GM23338 (cell line): ENCODE data around the gene HELZ. TPM values are rescaled to one million over a fixed set of nuclear protein-coding genes. Genes with fewer than 3 reads are reported as not detected.

ENCODE experiments used
- ATAC-seq: fragments of 200-7000 bp; cut with Tn5 transposase; 3 replicates; pipeline ENCODE4 v1.9.1; 2020
- DNase-seq: peaks from one replicate; pipeline ENCODE4 v3.0.0-alpha.2; 2015; ENCODE audit warnings: low spot score
- H2AFZ ChIP-seq: fragments of 200-600 bp; sonication (generic); 2 replicates; pipeline ENCODE4 v1.8.0; 2016; ENCODE audit warnings: antibody characterized with exemption, mild to moderate bottlenecking, moderate library complexity
- H3F3A ChIP-seq: fragments of 200-600 bp; sonication (generic); replicated peaks from 2 replicates; pipeline ENCODE4 v1.8.0; 2017; ENCODE audit warnings: antibody characterized with exemption, mixed run types, low read depth
- H3K27ac ChIP-seq: fragments of 200-600 bp; sonication (generic); 2 replicates; pipeline ENCODE4 v1.6.1; 2016; ENCODE audit warnings: low read depth
- H3K27me3 ChIP-seq: fragments of 200-600 bp; sonication (generic); 2 replicates; pipeline ENCODE4 v1.8.0; 2016; ENCODE audit warnings: mild to moderate bottlenecking, mixed run types, moderate library complexity; ENCODE audit not compliant: insufficient read depth
- H3K36me3 ChIP-seq: fragments of 200-600 bp; sonication (generic); 2 replicates; pipeline ENCODE4 v1.8.0; 2016; ENCODE audit warnings: mild to moderate bottlenecking; ENCODE audit not compliant: insufficient read depth
- H3K4me1 ChIP-seq: fragments of 200-600 bp; sonication (generic); 2 replicates; pipeline ENCODE4 v1.8.0; 2016; ENCODE audit warnings: mild to moderate bottlenecking, moderate library complexity; ENCODE audit not compliant: insufficient read depth
- H3K4me2 ChIP-seq: fragments of 200-600 bp; sonication (generic); 2 replicates; pipeline ENCODE4 v1.7.1; 2017; ENCODE audit warnings: mixed run types
- H3K4me3 ChIP-seq: fragments of 200-600 bp; sonication (generic); 2 replicates; pipeline ENCODE4 v1.6.1; 2016; ENCODE audit warnings: mixed run types
- H3K79me2 ChIP-seq: fragments of 200-600 bp; sonication (generic); replicated peaks from 2 replicates; pipeline ENCODE4 v1.8.0; 2017; ENCODE audit warnings: mild to moderate bottlenecking; ENCODE audit not compliant: insufficient read depth
- H3K9me2 ChIP-seq: fragments of 200-600 bp; sonication (generic); 2 replicates; pipeline ENCODE4 v1.8.0; 2017; ENCODE audit not compliant: insufficient read depth
- H4K20me1 ChIP-seq: fragments of 200-600 bp; sonication (generic); replicated peaks from 2 replicates; pipeline ENCODE4 v1.8.0; 2017; ENCODE audit warnings: mild to moderate bottlenecking; ENCODE audit not compliant: insufficient read depth
- H3K27ac Mint-ChIP-seq: 2 replicates; pipeline ENCODE4 v1.8.0; 2020; ENCODE audit warnings: inconsistent platforms, mild to moderate bottlenecking, moderate library complexity, mixed read lengths
- H3K27me3 Mint-ChIP-seq: 3 replicates; pipeline ENCODE4 v1.8.0; 2022; ENCODE audit warnings: low read depth, mild to moderate bottlenecking, moderate library complexity, mixed read lengths, inconsistent platforms; ENCODE audit not compliant: insufficient read depth, poor library complexity
- H3K36me3 Mint-ChIP-seq: 3 replicates; pipeline ENCODE4 v1.8.0; 2021; ENCODE audit warnings: low read depth, mild to moderate bottlenecking, inconsistent platforms, moderate library complexity, mixed read lengths
- H3K4me1 Mint-ChIP-seq: 3 replicates; pipeline ENCODE4 v1.8.0; 2020; ENCODE audit warnings: mild to moderate bottlenecking, inconsistent platforms, mixed read lengths
- H3K4me3 Mint-ChIP-seq: 3 replicates; pipeline ENCODE4 v1.8.0; 2021; ENCODE audit warnings: moderate library complexity, mild to moderate bottlenecking, inconsistent platforms, mixed read lengths
- H3K9me3 Mint-ChIP-seq: 3 replicates; pipeline ENCODE4 v1.8.0; 2020; ENCODE audit warnings: moderate library complexity, mild to moderate bottlenecking, inconsistent platforms, mixed read lengths
- CREB1 ChIP-seq: fragments of 250-450 bp; sonication (Bioruptor Pico); IDR thresholded peaks from 2 replicates; pipeline ENCODE4 v1.5.0; 2020; ENCODE audit warnings: low read depth, mild to moderate bottlenecking, moderate library complexity
- CTCF ChIP-seq, 2 experiments: fragments of 200-600 bp in 1 of 2; sonication (generic) in 1 of 2; conservative IDR thresholded peaks; 2 replicates each; pipeline versions ENCODE4 v1.5.1 to v1.6.1; 2016 to 2017; ENCODE audit warnings: antibody characterized with exemption in 2 of 2, low read depth in 2 of 2, mild to moderate bottlenecking in 2 of 2, moderate library complexity in 1 of 2
- ETS1 ChIP-seq: IDR thresholded peaks from 2 replicates; pipeline ENCODE4 v1.6.1; 2016; ENCODE audit warnings: antibody characterized with exemption
- EZH2 ChIP-seq: fragments of 200-600 bp; sonication (generic); IDR thresholded peaks from one replicate; pipeline ENCODE4 v1.8.0; 2017; ENCODE audit warnings: antibody characterized with exemption, mild to moderate bottlenecking, low read depth; ENCODE audit not compliant: unreplicated experiment
- EZH2phosphoT487 ChIP-seq: fragments of 200-600 bp; sonication (generic); IDR thresholded peaks from one replicate; pipeline ENCODE4 v1.8.1; 2018; ENCODE audit warnings: antibody characterized with exemption; ENCODE audit not compliant: unreplicated experiment
- JUNB ChIP-seq: IDR thresholded peaks from one replicate; pipeline ENCODE4 v1.6.1; 2016; ENCODE audit warnings: antibody characterized with exemption; ENCODE audit not compliant: unreplicated experiment
- NANOG ChIP-seq: IDR thresholded peaks from 2 replicates; pipeline ENCODE4 v1.6.1; 2016; ENCODE audit warnings: antibody characterized with exemption, borderline replicate concordance
- POLR2AphosphoS5 ChIP-seq: IDR thresholded peaks from 2 replicates; pipeline ENCODE4 v1.6.1; 2016; ENCODE audit warnings: antibody characterized with exemption, low read depth
- REST ChIP-seq: IDR thresholded peaks from one replicate; pipeline ENCODE4 v1.6.1; 2018; ENCODE audit warnings: antibody characterized with exemption; ENCODE audit not compliant: unreplicated experiment
- STAT1 ChIP-seq: IDR thresholded peaks from one replicate; pipeline ENCODE4 v1.6.1; 2016; ENCODE audit warnings: antibody characterized with exemption; ENCODE audit not compliant: unreplicated experiment
- ZNF114 ChIP-seq: fragments of 250-450 bp; sonication (Bioruptor Pico); IDR thresholded peaks from 2 replicates; pipeline ENCODE4 v1.5.0; 2020; ENCODE audit warnings: mild to moderate bottlenecking, moderate library complexity
- ZNF331 ChIP-seq: fragments of 250-450 bp; sonication (Bioruptor Pico); IDR thresholded peaks from 2 replicates; pipeline ENCODE4 v1.5.0; 2020; ENCODE audit warnings: low read depth, mild to moderate bottlenecking, moderate library complexity
- ZNF462 ChIP-seq: fragments of 250-450 bp; sonication (Bioruptor Pico); IDR thresholded peaks from 2 replicates; pipeline ENCODE4 v1.5.0; 2020; ENCODE audit warnings: mild to moderate bottlenecking, moderate library complexity
- polyA plus RNA-seq: library from polyadenylated mRNA; unstranded; fragments of >200 nt; fragmentation: Nextera tagmentation; extraction: Ambion mirVana; gene quantifications from 2 replicates; pipeline ENCODE4 v1.2.1, GENCODE V29; 2016
- total RNA-seq: library from RNA; depleted of rRNA; stranded (reverse); fragments of >200 nt; shearing (Covaris generic); gene quantifications from 2 replicates; pipeline ENCODE4 v1.2.3, GENCODE V29; 2014

HELZ gene
- total and polyA plus RNA-seq, 2 experiments from 2014 or later = 38.9 to 62.0 TPM

GRCh38 chr17:67253384-67253783 lies 8.4 kb upstream of the HELZ start:
- ATAC-seq (no peak), DNase-seq (no peak)
- no peaks in the 10 kb centered on the region for H3K36me3 ChIP-seq
- Mint-ChIP-seq H3K4me3 (no peak overlapping the region), H3K4me1 (peaks cover 6% of the 10 kb centered on the region), H3K9me3 (peaks cover 11% of the 10 kb centered on the region; the same call in 2 of the 3 replicates), H3K27ac (no peak overlapping the region), H3K27me3 (peaks cover 5% of the 10 kb centered on the region), H3K36me3 (peaks cover 11% of the 10 kb centered on the region)
- H2AFZ ChIP-seq = no peak overlapping the region
- 0 out of 2 replicates have a peak, but pooled peaks cover 4% of the 10 kb centered on the region for H3K4me1 ChIP-seq
- H4K20me1 ChIP-seq = no peaks in the 10 kb centered on the region
- TF ChIP-seq CTCF (conservative IDR thresholded peaks at IDR 0.05; ENCODE audit: low read depth in 2 of 2) = no peak
- TF ChIP-seq EZH2 = no peak
- no peak for TF ChIP-seq STAT1
- TF ChIP-seq CREB1 (CRISPR knock-in tag) = no peak
- TF ChIP-seq NANOG = no peak
- TF ChIP-seq POLR2AphosphoS5 = no peak
- no peak for TF ChIP-seq ETS1
- TF ChIP-seq REST = no peak
- TF ChIP-seq ZNF462 (CRISPR knock-in tag) = no peak
- TF ChIP-seq ZNF114 = no peak
- TF ChIP-seq ZNF331 = no peak
- TF ChIP-seq EZH2phosphoT487 = no peak
- TF ChIP-seq JUNB = no peak
- no peak overlapping the region for H3K27ac ChIP-seq
- no peaks in the 10 kb centered on the region for H3K79me2 ChIP-seq
- H3K4me3 ChIP-seq = no peak overlapping the region
- H3K27me3 ChIP-seq = no peaks in the 10 kb centered on the region
- no peaks in the 10 kb centered on the region for H3K9me2 ChIP-seq
- 0 out of 2 replicates have a peak, but pooled peaks cover 8% of the 10 kb centered on the region for H3F3A ChIP-seq
- no peak overlapping the region for H3K4me2 ChIP-seq
